Neural crest cell (in vitro differentiated cells): ENCODE data around the gene ZNF280C. TPM values are rescaled to one million over a fixed set of nuclear protein-coding genes. Genes with fewer than 3 reads are reported as not detected.
"Not testable (repeated sequence)": the region's sequence is repeated elsewhere in the genome, so short reads cannot be mapped to it uniquely, and the experiment has no call there.

Experiments
- DNase-seq: peaks from one replicate; pipeline ENCODE4 v3.0.0; 2021; ENCODE audit warnings: low read depth, mixed read lengths, low spot score
- H3K27ac Mint-ChIP-seq: one replicate; pipeline ENCODE4 v1.8.0; 2021; ENCODE audit warnings: mild to moderate bottlenecking, mixed read lengths; ENCODE audit not compliant: unreplicated experiment
- H3K27me3 Mint-ChIP-seq: 2 replicates; pipeline ENCODE4 v1.8.0; 2021; ENCODE audit warnings: low read depth, mild to moderate bottlenecking, mixed read lengths
- H3K36me3 Mint-ChIP-seq: 2 replicates; pipeline ENCODE4 v1.8.0; 2021; ENCODE audit warnings: low read depth, mild to moderate bottlenecking, mixed read lengths
- H3K4me1 Mint-ChIP-seq: 2 replicates; pipeline ENCODE4 v1.8.0; 2021; ENCODE audit warnings: mixed read lengths
- H3K4me3 Mint-ChIP-seq: one replicate; pipeline ENCODE4 v1.8.0; 2021; ENCODE audit warnings: mild to moderate bottlenecking, mixed read lengths
- H3K9me3 Mint-ChIP-seq: 2 replicates; pipeline ENCODE4 v1.8.0; 2021; ENCODE audit warnings: mixed read lengths
- total RNA-seq: library from RNA; stranded (reverse); gene quantifications from 2 replicates; pipeline ENCODE4 v1.2.1, GENCODE V29; 2021
- TF ChIP-seq, protein P1 (sequence below): fragments of 200-600 bp; sonication (generic); conservative IDR thresholded peaks from 2 replicates; pipeline ENCODE4 v1.5.0; 2021; ENCODE audit warnings: antibody characterized with exemption, mild to moderate bottlenecking

ZNF280C gene
- total RNA-seq, 1 donor from 2014 or later, result 21.8 TPM

DNA sequence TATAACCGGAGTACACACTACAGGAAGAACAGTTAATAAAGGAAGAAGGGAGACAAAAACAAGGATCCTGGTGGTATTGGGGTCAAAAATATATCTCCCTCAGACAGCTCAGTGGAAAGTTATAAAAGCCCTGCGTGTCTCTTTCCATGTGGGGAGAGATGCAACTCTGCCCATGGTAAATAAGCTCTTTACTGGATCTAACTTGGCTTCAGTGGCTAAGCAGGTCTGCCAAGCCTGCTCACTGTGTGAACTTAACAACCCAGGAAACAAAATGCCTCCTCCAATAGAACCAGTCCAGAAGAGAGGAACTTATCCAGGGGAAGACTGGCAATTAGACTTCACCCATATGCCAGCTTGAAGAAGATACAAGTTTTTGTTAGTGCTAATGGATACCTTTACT, 17.0 kb upstream of the ZNF280C start:
- no peaks in the 10 kb centered on the region for H3K36me3 Mint-ChIP-seq
- H3K27ac Mint-ChIP-seq, result no peak overlapping the region
- TF ChIP-seq, protein P1, sequence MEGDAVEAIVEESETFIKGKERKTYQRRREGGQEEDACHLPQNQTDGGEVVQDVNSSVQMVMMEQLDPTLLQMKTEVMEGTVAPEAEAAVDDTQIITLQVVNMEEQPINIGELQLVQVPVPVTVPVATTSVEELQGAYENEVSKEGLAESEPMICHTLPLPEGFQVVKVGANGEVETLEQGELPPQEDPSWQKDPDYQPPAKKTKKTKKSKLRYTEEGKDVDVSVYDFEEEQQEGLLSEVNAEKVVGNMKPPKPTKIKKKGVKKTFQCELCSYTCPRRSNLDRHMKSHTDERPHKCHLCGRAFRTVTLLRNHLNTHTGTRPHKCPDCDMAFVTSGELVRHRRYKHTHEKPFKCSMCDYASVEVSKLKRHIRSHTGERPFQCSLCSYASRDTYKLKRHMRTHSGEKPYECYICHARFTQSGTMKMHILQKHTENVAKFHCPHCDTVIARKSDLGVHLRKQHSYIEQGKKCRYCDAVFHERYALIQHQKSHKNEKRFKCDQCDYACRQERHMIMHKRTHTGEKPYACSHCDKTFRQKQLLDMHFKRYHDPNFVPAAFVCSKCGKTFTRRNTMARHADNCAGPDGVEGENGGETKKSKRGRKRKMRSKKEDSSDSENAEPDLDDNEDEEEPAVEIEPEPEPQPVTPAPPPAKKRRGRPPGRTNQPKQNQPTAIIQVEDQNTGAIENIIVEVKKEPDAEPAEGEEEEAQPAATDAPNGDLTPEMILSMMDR, result no peak
- H3K4me1 Mint-ChIP-seq, result peaks cover 2% of the 10 kb centered on the region
- no peak for DNase-seq
- no peaks in the 10 kb centered on the region for H3K27me3 Mint-ChIP-seq
- peaks cover 7% of the 10 kb centered on the region for H3K9me3 Mint-ChIP-seq
- no peak overlapping the region for H3K4me3 Mint-ChIP-seq

DNA sequence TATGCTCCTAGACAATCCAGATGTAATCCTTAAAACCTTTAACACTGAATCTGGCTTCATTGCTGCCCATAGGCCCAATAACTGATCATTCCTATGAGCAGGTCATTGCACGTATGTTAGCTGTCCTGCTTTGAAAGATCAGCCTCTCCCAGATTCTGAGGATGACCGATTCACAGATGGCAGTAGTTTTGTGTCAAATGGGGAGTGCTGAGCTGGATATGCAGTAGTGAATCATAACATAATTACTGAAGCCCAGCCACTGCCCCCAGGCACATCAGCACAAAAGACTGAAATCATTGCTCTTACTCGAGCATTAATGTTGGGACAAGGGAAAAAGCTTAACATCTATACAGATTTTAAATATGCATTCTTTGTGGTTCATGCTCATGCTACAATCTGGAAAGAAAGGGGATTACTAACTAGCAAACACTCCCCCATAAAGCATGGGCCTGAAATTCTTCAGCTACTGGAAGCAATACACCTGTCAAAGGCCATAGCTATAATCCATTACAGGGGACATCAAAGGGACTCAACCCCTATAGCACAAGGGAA, 16.4 kb upstream of the ZNF280C start:
- H3K4me3 Mint-ChIP-seq, result no peak overlapping the region
- H3K27ac Mint-ChIP-seq, result no peak overlapping the region
- H3K36me3 Mint-ChIP-seq, result no peaks in the 10 kb centered on the region
- H3K27me3 Mint-ChIP-seq, result no peaks in the 10 kb centered on the region
- no peak for DNase-seq
- TF ChIP-seq, protein P1, result no peak
- H3K4me1 Mint-ChIP-seq, result peaks cover 7% of the 10 kb centered on the region
- peaks cover 4% of the 10 kb centered on the region for H3K9me3 Mint-ChIP-seq

DNA sequence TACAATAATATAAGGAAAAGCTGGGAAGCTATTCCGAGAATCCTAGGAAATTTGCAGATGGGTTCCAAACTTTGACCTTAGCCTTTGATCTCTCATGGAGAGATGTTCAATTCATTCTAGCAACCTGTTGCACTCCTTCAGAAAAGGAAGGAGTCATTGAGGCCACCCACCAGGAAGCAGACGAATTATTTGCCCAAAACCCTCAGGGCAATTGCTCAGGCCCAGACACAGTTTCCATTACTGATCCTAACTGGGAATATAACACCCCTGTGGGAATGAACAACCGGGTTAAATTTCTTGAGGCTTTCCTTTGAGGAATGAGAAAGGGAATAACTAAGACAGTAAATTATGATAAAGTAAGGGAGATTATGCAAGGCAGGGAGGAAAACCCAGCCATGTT, 13.5 kb upstream of the ZNF280C start:
- no peak overlapping the region for H3K27ac Mint-ChIP-seq
- H3K4me1 Mint-ChIP-seq, result peaks cover 13% of the 10 kb centered on the region
- no peak overlapping the region for H3K4me3 Mint-ChIP-seq
- TF ChIP-seq, protein P1, result no peak
- no peak for DNase-seq
- no peaks in the 10 kb centered on the region for H3K27me3 Mint-ChIP-seq
- peaks cover 7% of the 10 kb centered on the region for H3K9me3 Mint-ChIP-seq
- H3K36me3 Mint-ChIP-seq, result no peaks in the 10 kb centered on the region

DNA sequence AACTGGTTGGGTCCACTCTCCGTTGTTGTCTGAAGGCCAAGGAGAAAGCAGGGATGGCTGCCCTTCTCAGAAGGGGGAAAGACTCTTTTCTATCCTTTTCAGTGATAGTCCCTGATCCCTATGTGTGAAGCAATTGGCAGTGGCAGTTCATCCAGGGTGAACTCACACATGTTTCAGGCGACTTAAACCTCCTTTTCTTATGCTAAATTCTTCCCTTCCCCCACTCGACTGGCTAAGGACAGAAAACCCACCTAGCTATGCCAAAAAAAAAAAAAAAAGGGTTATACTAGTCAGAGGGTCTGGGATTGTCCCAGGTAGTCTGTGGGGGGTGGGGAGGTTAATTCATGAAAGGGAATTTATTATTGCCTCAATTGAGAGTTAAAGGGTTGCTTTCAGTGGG, 12.2 kb upstream of the ZNF280C start:
- peaks cover 13% of the 10 kb centered on the region for H3K4me1 Mint-ChIP-seq
- no peaks in the 10 kb centered on the region for H3K27me3 Mint-ChIP-seq
- TF ChIP-seq, protein P1, result no peak
- H3K4me3 Mint-ChIP-seq, result no peak overlapping the region
- no peak for DNase-seq
- H3K9me3 Mint-ChIP-seq, result peaks cover 7% of the 10 kb centered on the region
- no peak overlapping the region for H3K27ac Mint-ChIP-seq
- no peaks in the 10 kb centered on the region for H3K36me3 Mint-ChIP-seq

DNA sequence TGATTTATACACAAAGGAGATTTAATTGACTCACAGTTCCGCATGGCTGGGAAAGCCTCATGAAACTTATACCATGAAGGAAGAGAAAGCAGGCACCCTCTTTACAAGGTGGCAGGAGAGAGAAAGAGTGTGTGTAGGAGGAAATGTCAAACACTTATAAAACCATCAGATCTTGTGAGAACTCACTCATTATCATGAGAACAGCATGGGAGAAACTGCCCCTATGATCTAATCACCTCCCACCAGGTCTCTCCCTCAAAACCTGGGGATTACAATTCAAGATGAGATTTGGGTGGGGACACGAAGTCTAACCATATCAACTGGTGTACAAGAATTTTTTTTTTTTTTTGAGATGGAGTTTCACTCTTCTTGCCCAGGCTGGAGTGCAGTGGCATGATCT, 3.6 kb upstream of the ZNF280C start:
- DNase-seq, H3K27ac Mint-ChIP-seq, H3K36me3 Mint-ChIP-seq, H3K4me3 Mint-ChIP-seq, H3K4me1 Mint-ChIP-seq, H3K27me3 Mint-ChIP-seq, H3K9me3 Mint-ChIP-seq: not testable (repeated sequence)

DNA sequence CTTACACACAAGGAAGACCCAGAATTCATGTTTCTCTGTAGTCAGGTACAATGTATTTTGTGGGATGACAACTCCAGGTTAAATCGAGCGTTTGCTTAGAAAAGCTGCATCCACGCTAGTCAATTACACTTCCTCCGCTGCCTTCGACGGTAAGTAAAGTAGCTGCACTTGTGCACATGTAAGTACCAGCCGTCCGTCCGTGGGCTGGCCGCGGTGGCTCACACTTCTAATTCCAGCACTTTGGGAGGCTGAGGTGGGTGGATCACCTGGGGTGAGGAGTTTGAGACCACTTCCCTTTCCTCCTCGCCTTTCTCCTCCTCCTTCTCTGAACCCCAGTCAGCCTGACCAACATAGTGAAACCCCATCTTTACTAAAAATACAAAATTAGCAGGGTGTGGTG, 692 bp upstream of the ZNF280C start:
- H3K4me3 Mint-ChIP-seq, H3K27me3 Mint-ChIP-seq, DNase-seq, H3K36me3 Mint-ChIP-seq, H3K9me3 Mint-ChIP-seq, H3K27ac Mint-ChIP-seq: not testable (repeated sequence)
- H3K4me1 Mint-ChIP-seq, result peaks cover 14% of the 10 kb centered on the region

- peaks cover 6% of the 10 kb centered on the region for H3K27me3 Mint-ChIP-seq
- H3K9me3 Mint-ChIP-seq, result peaks cover 12% of the 10 kb centered on the region
- DNase-seq, result no peak
- peaks cover 11% of the 10 kb centered on the region for H3K36me3 Mint-ChIP-seq
- H3K4me1 Mint-ChIP-seq, result peaks cover 14% of the 10 kb centered on the region
- TF ChIP-seq, protein P1, result no peak
- peak overlapping the region; percentile 95 for H3K4me3 Mint-ChIP-seq
- peak overlapping the region; percentile 96 for H3K27ac Mint-ChIP-seq
These were observed 697 bp downstream of the ZNF280C start for GRCh38 chrX:130267956-130268448.
